Measurements from ENCODE around the gene KLHL2. TPM values are rescaled to one million over a fixed set of nuclear protein-coding genes. Genes with fewer than 3 reads are reported as not detected.

Gene KLHL2
- total and polyA plus RNA-seq, 2 of the 13 experiments (the other 11 are each of a cell fraction or from before 2014, with no cell fraction given), result 9.2 to 17.6 TPM

GRCh38 chr4:165185448-165185847 lies 21.9 kb upstream of the KLHL2 start (continued):
- TF ChIP-seq MAZ (IDR thresholded peaks at IDR 0.05; ENCODE audit: borderline replicate concordance, low read depth, low read length), result no peak
- TF ChIP-seq MAZ (CRISPR knock-in tag; IDR thresholded peaks at IDR 0.05; ENCODE audit: low read depth), result no peak
- no peak for TF ChIP-seq ZNF431 (CRISPR knock-in tag; IDR thresholded peaks at IDR 0.05; ENCODE audit: borderline replicate concordance, low read depth)
- TF ChIP-seq ZNF484 (CRISPR knock-in tag; IDR thresholded peaks at IDR 0.05; ENCODE audit: borderline replicate concordance, low read depth), result no peak
- TF ChIP-seq JUN (CRISPR knock-in tag; IDR thresholded peaks at IDR 0.05), result no peak
- TF ChIP-seq KDM4B (CRISPR knock-in tag; IDR thresholded peaks at IDR 0.05), result no peak
- TF ChIP-seq PAX8 (CRISPR knock-in tag; IDR thresholded peaks at IDR 0.05; ENCODE audit: borderline replicate concordance), result no peak

DNA sequence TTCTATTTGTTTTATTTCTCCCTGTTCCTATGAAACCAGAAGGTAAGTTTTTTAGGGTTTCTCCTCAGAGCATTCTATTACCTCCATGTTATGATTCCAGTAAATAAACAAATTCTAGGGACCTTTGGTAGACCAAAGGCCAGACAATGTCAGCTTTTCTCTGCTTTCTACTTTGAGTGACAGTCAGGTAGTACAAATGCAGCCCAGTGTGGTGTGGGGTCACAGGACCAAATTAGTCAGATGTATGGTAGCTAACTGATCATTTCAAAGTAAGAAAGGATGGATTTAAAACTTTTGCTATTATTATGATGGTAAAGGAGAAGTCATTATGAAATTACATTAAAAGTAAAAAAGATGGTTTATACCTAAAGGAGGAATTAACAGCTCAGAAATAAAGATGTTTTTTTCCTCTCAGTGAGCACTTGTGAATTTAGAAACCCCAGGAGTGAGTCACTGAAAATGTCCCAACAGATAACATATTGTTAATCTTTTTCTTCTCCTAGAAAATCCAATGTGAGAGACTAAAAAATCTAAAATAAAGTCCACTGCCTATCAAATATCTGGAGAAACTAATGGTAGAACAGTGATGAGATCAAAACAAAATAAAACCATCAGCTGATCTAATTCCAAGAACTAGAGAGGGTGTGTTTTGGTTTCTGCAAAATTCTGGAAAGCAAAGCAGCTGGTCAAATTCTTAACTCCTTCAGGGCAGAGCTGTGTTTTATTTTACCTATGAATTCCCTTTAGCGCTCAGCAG lies 16.6 kb upstream of the KLHL2 start:
- no peak overlapping the region for H3K9ac ChIP-seq (ENCODE audit: insufficient read depth, low read depth, low read length)
- H3K27ac ChIP-seq (ENCODE audit: extremely low read length, insufficient read depth, low read length), result no peak overlapping the region
- peak; percentile 82 for ATAC-seq
- H3K4me1 ChIP-seq (ENCODE audit: insufficient read depth, low read length), result peaks cover 28% of the 10 kb centered on the region
- 86% methylated on average over 1 of the region's 1 CpG for WGBS (ENCODE audit: low lambda C conversion rate)
- ChIA-PET CTCF (ENCODE audit: low intra/inter-chr PET ratio, low total read pairs) (no interaction called here), POLR2A (no interaction called here)
- H3K27me3 ChIP-seq (ENCODE audit: control insufficient read depth in 1 of 2, insufficient read depth in 2 of 2, low read length in 2 of 2), result peaks cover 0 to 12% of the 10 kb centered on the region in 2 experiments; a peak in 3 of 5 replicates
- BruUV-seq (replicated peaks), result no TSS peak
- in situ Hi-C loops (cut with HindIII; ENCODE audit: extremely low pct_ligation_motif_present, low pct_unique_long_range_greater_than_20kb), result no loop called here
- no peak overlapping the region for H3K4me3 ChIP-seq (replicated peaks in 1 of 3; ENCODE audit: insufficient read depth in 1 of 3, low read depth in 2 of 3, low read length in 3 of 3)
- H3K4me2 ChIP-seq (ENCODE audit: low read depth, low read length), result no peak overlapping the region
- H4K20me1 ChIP-seq (ENCODE audit: insufficient read depth, low read length), result no peaks in the 10 kb centered on the region
- intact Hi-C loops (cut with micrococcal nuclease; ENCODE audit: unreplicated experiment), result no loop called here
- H3K79me2 ChIP-seq (ENCODE audit: insufficient read depth, low read length), result no peaks in the 10 kb centered on the region
- no peak for FAIRE-seq
- no peak overlapping the region for H2AFZ ChIP-seq (ENCODE audit: low read length)
- no peaks in the 10 kb centered on the region for H3K36me3 ChIP-seq (replicated peaks in 1 of 2; ENCODE audit: control insufficient read depth in 1 of 2, insufficient read depth in 2 of 2, low read length in 2 of 2)
- no peak for DNase-seq (ENCODE audit: low spot score)
- H3K9me3 ChIP-seq (ENCODE audit: low read length), result no peaks in the 10 kb centered on the region
- TF ChIP-seq, protein P1, sequence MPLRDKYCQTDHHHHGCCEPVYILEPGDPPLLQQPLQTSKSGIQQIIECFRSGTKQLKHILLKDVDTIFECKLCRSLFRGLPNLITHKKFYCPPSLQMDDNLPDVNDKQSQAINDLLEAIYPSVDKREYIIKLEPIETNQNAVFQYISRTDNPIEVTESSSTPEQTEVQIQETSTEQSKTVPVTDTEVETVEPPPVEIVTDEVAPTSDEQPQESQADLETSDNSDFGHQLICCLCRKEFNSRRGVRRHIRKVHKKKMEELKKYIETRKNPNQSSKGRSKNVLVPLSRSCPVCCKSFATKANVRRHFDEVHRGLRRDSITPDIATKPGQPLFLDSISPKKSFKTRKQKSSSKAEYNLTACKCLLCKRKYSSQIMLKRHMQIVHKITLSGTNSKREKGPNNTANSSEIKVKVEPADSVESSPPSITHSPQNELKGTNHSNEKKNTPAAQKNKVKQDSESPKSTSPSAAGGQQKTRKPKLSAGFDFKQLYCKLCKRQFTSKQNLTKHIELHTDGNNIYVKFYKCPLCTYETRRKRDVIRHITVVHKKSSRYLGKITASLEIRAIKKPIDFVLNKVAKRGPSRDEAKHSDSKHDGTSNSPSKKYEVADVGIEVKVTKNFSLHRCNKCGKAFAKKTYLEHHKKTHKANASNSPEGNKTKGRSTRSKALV (CRISPR knock-in tag; IDR thresholded peaks at IDR 0.05), result no peak
- TF ChIP-seq HNF4A (CRISPR knock-in tag; IDR thresholded peaks at IDR 0.05) (0 out of 2 replicates have a peak, but pooled peaks have one; percentile 4), SMC3 (IDR thresholded peaks at IDR 0.05; ENCODE audit: low read length) (no peak), TFE3 (CRISPR knock-in tag; IDR thresholded peaks at IDR 0.05) (no peak), CCAR2 (optimal IDR thresholded peaks at IDR 0.05; ENCODE audit: low read depth, low read length) (no peak), CHCHD3 (CRISPR knock-in tag; IDR thresholded peaks at IDR 0.05) (no peak)
